ENCODE measurements around the gene RREB1.

- no peak for TF ChIP-seq CTCF (IDR thresholded peaks at IDR 0.05)
- no peak for TF ChIP-seq POLR2A (IDR thresholded peaks at IDR 0.05)
These were observed 93.6 kb downstream of the RREB1 start for GRCh38 chr6:7201444-7201731.

Measured in adrenal gland (tissue), 5 donors.